Natural killer cell treated with Interleukin-12 subunit alpha and Interleukin-12 subunit beta and Interleukin-15 and Interleukin-18, amount 100 ng/mL, for 72 hours (primary cell): ENCODE data around the gene PRF1. TPM values are rescaled to one million over a fixed set of nuclear protein-coding genes. Genes with fewer than 3 reads are reported as not detected.
A peak's percentile ranks its signal among the peaks of the same experiment; 100 is the strongest.

Source experiments
- ATAC-seq, 2 donors: fragments of 150-1000 bp; cut with Tn5 transposase in 1 of 2; sonication (Bioruptor Pico), chemical (Tn5 transposase) in 1 of 2; 2 replicates each; pipeline ENCODE4 v1.10.0; 2021
- DNase-seq: peaks from one replicate; pipeline ENCODE4 v3.0.0; 2022; ENCODE audit warnings: low spot score
- H3K27ac Mint-ChIP-seq, 2 donors: 1 replicate in 1 of 2; 2 replicates in 1 of 2; pipeline ENCODE4 v1.8.0; 2022; ENCODE audit warnings: mixed read lengths in 2 of 2, mild to moderate bottlenecking in 1 of 2, moderate library complexity in 1 of 2
- H3K27me3 Mint-ChIP-seq, 2 donors: 1 replicate in 1 of 2; 2 replicates in 1 of 2; pipeline ENCODE4 v1.8.0; 2022; ENCODE audit warnings: mixed read lengths in 2 of 2
- H3K36me3 Mint-ChIP-seq: one replicate; pipeline ENCODE4 v1.8.0; 2022; ENCODE audit warnings: mixed read lengths
- H3K4me1 Mint-ChIP-seq, 2 donors: 1 replicate in 1 of 2; 2 replicates in 1 of 2; pipeline ENCODE4 v1.8.0; 2022; ENCODE audit warnings: low read depth in 2 of 2, mixed read lengths in 2 of 2, mild to moderate bottlenecking in 1 of 2
- H3K4me3 Mint-ChIP-seq: one replicate; pipeline ENCODE4 v1.8.0; 2022; ENCODE audit warnings: mixed read lengths
- H3K9me3 Mint-ChIP-seq: 2 replicates; pipeline ENCODE4 v1.8.0; 2022; ENCODE audit warnings: mixed read lengths
- total RNA-seq, 2 donors: library from RNA; stranded (reverse); gene quantifications; one replicate each; pipeline ENCODE4 v1.2.3, GENCODE V29; 2022

Gene PRF1
- total RNA-seq, 2 donors from 2014 or later: 497 to 1,157 TPM

GRCh38 chr10:70561070-70561469 lies 41.5 kb downstream of the PRF1 start:
- Mint-ChIP-seq H3K27ac (peak overlapping the region; percentile 28 to 70), H3K4me1 (peaks cover 47 to 48% of the 10 kb centered on the region in 2 donors)

GRCh38 chr10:70560511-70560941 lies 42.0 kb downstream of the PRF1 start:
- H3K36me3 Mint-ChIP-seq: no peaks in the 10 kb centered on the region
- peak overlapping the region; percentile 70 to 84 for H3K27ac Mint-ChIP-seq
- H3K4me3 Mint-ChIP-seq: no peak overlapping the region
- no peak for ATAC-seq
- no peak for DNase-seq
- H3K4me1 Mint-ChIP-seq: peaks cover 42 to 46% of the 10 kb centered on the region in 2 donors
- H3K9me3 Mint-ChIP-seq: no peaks in the 10 kb centered on the region
- H3K27me3 Mint-ChIP-seq: no peaks in the 10 kb centered on the region

More at GRCh38 chr10:70561070-70561469, 41.5 kb downstream of the PRF1 start:
- DNase-seq (no peak), ATAC-seq (no peak)
- Mint-ChIP-seq H3K36me3 (no peaks in the 10 kb centered on the region), H3K27me3 (no peaks in the 10 kb centered on the region), H3K9me3 (no peaks in the 10 kb centered on the region), H3K4me3 (no peak overlapping the region)

- H3K4me1 Mint-ChIP-seq: peaks cover 35 to 39% of the 10 kb centered on the region in 2 donors
- DNase-seq (no peak), ATAC-seq (no peak)
- no peaks in the 10 kb centered on the region for H3K27me3 Mint-ChIP-seq
- H3K4me3 Mint-ChIP-seq: peak overlapping the region; percentile 84
- no peaks in the 10 kb centered on the region for H3K36me3 Mint-ChIP-seq
- H3K9me3 Mint-ChIP-seq: no peaks in the 10 kb centered on the region
- peak overlapping the region; percentile 84 to 92 for H3K27ac Mint-ChIP-seq
Observed at GRCh38 chr10:70559861-70560260, 42.7 kb downstream of the PRF1 start.

DNA sequence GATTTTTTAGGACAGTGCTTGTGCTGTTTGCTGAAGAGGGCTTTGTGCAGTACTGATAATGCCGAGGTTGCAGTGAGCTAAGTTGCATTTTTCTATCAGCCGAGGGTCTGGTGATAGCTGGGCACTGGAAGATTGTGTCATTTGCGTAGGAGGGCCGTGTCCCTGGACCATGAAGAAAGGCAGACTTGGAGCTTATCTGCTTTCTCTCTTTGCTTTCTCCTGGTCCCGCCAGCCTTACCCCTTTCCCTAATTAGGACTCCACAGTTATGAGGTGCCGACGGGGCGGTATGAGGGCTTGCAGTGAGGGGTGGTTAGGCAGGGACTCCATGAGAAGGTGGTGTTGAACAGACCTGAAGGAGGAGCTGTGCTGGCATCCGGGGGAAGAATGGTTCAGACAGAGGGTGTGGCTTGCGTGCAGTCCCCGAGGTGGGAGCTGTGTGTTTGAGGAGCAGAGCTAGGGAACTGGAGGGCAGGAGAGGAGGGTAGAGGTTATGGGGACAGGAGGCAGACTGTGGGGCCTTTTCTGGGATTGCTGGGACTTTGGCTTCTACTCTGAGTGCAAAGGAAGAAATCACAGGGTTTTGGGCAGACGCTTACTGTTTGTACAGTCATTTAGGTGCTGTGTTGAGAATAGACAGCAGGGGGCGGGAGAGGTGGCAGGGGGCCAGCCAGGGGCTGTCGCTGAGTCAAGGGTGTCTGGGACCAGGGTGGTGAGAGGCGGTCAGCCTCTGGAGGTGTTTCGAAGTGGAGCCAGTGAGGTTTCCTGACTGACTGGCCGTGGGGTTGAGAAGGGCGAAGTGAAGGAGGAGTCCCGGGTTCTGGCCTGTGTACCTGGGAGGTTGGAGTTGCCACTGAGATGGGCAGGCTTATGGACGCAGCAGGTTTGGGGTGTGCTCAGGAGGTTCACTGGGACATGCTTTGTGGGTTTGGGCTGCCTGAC lies 43.4 kb downstream of the PRF1 start:
- peak; percentile 95 for ATAC-seq
- Mint-ChIP-seq H3K9me3 (no peaks in the 10 kb centered on the region), H3K36me3 (no peaks in the 10 kb centered on the region), H3K4me3 (peak overlapping the region; percentile 84), H3K4me1 (peaks cover 35 to 37% of the 10 kb centered on the region in 2 donors), H3K27me3 (no peaks in the 10 kb centered on the region), H3K27ac (peak overlapping the region; percentile 84 to 92)
- peak; percentile 92 for DNase-seq

DNA sequence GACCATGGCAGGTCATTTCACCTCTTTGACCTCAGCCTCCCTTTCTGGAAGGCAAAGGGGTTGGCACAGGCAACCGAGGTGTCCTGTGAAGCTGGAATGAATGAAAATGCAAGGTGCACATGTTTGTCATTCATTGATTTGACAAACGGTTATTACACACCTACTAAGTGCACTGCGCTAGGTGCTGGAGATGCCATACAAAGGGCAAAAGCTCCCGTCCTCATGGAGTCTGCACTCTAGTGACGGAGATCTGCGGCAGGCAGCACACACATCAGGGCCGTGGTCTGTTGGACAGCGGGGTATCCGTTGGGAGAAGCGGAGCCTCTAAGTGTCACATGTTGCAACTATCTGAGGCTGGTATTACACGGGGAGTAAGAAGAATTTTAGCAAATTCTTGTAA lies 44.2 kb downstream of the PRF1 start:
- no peaks in the 10 kb centered on the region for H3K9me3 Mint-ChIP-seq

DNA sequence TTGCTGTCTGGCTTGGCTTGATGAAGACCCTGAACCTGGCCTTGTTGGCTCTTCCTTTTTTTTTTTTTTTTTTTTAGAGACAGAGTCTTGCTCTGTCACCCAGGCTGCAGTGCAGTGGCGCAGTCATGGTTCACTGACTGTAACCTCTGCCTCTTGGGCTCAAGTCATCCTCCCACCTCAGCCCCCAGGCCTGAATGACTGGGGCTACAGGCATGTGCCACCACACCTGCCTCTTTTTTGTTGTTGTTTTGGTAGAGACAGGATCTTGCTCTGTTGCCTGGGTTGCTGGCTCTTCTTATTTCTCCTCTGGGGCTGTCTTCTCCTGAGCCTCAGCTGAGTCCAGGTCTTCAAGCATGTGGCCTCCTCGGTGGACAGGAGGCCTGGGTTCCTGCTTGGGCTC lies 44.7 kb downstream of the PRF1 start:
- peak overlapping the region; percentile 84 for H3K4me3 Mint-ChIP-seq
- DNase-seq (no peak), ATAC-seq (no peak)
- H3K27me3 Mint-ChIP-seq: no peaks in the 10 kb centered on the region
- H3K27ac Mint-ChIP-seq: peak overlapping the region; percentile 84 to 92
- no peaks in the 10 kb centered on the region for H3K36me3 Mint-ChIP-seq
- H3K9me3 Mint-ChIP-seq: no peaks in the 10 kb centered on the region
- H3K4me1 Mint-ChIP-seq: peaks cover 29 to 32% of the 10 kb centered on the region in 2 donors

More for the DNA sequence above, 44.2 kb downstream of the PRF1 start:
- Mint-ChIP-seq H3K36me3 (no peaks in the 10 kb centered on the region), H3K27ac (peak overlapping the region; percentile 84 to 92), H3K4me1 (peaks cover 31 to 34% of the 10 kb centered on the region in 2 donors), H3K4me3 (peak overlapping the region; percentile 84), H3K27me3 (no peaks in the 10 kb centered on the region)
- DNase-seq (no peak), ATAC-seq (no peak)

DNA sequence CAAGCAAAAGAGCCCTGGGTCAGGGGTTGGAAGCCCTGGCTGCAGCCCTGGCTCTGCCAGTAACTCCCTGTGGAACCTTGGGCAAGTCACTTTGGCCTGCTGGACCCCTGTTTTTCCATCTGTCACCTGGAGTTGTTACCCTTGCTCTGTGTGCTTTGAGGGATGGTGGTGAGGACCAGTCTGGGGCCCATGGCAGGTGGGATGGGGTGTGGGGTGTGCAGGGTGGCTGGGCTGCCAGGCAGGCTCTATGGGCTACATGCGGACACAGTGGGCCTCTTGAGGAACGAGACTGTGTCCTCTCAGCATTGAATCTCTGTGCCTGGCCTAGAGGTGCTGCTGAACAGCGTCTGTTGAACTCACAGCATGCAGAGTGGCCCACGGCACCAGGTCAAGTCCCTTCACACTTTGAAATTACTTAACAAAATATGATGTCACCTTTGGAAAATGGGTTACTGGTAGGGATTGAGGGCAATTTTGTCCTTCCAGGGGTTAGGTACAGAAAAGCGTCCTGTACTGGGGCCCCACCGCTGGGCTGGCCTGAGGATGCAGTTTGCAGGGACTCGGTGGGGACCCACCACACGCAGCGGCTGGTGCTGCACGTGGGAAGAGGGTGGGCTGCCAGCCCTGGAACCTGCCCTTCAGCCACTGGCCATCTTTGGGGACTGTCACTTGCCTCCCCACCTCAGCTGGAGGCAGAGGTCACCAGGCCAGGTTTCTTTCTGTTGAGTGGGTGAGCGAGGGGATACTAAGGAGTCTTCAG lies 45.3 kb downstream of the PRF1 start:
- DNase-seq (no peak), ATAC-seq (no peak)
- Mint-ChIP-seq H3K36me3 (no peaks in the 10 kb centered on the region), H3K27me3 (no peaks in the 10 kb centered on the region), H3K4me3 (no peak overlapping the region), H3K27ac (peak overlapping the region; percentile 12 to 77), H3K4me1 (peaks cover 29 to 32% of the 10 kb centered on the region in 2 donors), H3K9me3 (no peaks in the 10 kb centered on the region)

DNA sequence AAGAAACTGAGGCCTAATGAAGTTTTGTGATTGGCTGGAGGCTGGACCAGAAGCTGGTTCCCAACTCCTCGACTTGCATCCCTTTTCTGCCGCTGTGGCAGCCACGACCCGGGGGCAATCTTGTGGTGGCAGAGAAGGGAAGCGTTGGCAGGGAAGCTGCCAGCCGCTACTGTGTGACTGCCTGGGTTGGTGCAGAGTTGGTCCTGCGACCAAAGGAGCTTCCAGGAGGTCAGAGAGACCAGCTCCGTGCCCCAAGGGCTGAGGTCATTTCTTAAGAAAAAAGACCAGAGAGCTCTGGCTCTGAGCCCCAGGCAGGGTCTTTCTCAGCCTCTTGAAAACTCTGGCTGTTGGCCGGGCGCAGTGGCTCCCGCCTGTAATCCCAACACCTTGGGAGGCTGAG lies 47.2 kb downstream of the PRF1 start:
- H3K9me3 Mint-ChIP-seq: no peaks in the 10 kb centered on the region
- no peak overlapping the region for H3K4me3 Mint-ChIP-seq
- H3K36me3 Mint-ChIP-seq: no peaks in the 10 kb centered on the region
- DNase-seq (no peak), ATAC-seq (no peak)
- no peak overlapping the region for H3K27ac Mint-ChIP-seq
- peaks cover 23 to 27% of the 10 kb centered on the region in 2 donors for H3K4me1 Mint-ChIP-seq
- H3K27me3 Mint-ChIP-seq: no peaks in the 10 kb centered on the region

GRCh38 chr10:70552586-70552985 lies 50.0 kb downstream of the PRF1 start:
- Mint-ChIP-seq H3K4me3 (no peak overlapping the region), H3K9me3 (no peaks in the 10 kb centered on the region), H3K27ac (no peak overlapping the region), H3K27me3 (no peaks in the 10 kb centered on the region), H3K4me1 (peaks cover 6 to 9% of the 10 kb centered on the region in 2 donors), H3K36me3 (no peaks in the 10 kb centered on the region)
- ATAC-seq (no peak), DNase-seq (no peak)

- no peaks in the 10 kb centered on the region for H3K9me3 Mint-ChIP-seq
- ATAC-seq (no peak), DNase-seq (no peak)
- H3K4me3 Mint-ChIP-seq: no peak overlapping the region
- no peaks in the 10 kb centered on the region for H3K27me3 Mint-ChIP-seq
- H3K36me3 Mint-ChIP-seq: no peaks in the 10 kb centered on the region
- peaks cover 6 to 9% of the 10 kb centered on the region in 2 donors for H3K4me1 Mint-ChIP-seq
- no peak overlapping the region for H3K27ac Mint-ChIP-seq
Observed at GRCh38 chr10:70551971-70552422, 50.5 kb downstream of the PRF1 start.

DNA sequence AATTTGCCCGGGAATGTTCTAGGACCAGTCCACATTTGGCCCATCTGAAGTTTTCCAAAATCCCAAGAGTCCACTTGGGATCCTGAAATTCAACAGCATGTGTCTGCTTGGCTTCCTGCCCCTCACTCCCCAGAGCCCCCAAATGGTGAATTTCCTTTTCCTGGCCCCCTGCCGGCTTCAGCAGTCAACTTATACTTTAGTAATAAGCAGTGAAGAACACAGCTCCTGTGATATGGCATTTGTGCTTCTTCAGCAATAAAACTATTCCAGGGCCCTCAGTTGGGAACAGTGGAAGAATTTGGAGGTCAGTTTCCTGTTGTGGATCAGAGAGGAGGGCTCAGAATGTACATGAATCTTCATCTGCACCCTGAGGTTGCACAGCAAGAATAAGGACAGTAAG lies 51.1 kb downstream of the PRF1 start:
- H3K9me3 Mint-ChIP-seq: no peaks in the 10 kb centered on the region
- ATAC-seq: no peak
- no peaks in the 10 kb centered on the region for H3K27me3 Mint-ChIP-seq
- no peaks in the 10 kb centered on the region for H3K36me3 Mint-ChIP-seq
- no peak for DNase-seq
- no peak overlapping the region for H3K4me3 Mint-ChIP-seq
- H3K4me1 Mint-ChIP-seq: peaks cover 6 to 9% of the 10 kb centered on the region in 2 donors
- H3K27ac Mint-ChIP-seq: no peak overlapping the region

DNA sequence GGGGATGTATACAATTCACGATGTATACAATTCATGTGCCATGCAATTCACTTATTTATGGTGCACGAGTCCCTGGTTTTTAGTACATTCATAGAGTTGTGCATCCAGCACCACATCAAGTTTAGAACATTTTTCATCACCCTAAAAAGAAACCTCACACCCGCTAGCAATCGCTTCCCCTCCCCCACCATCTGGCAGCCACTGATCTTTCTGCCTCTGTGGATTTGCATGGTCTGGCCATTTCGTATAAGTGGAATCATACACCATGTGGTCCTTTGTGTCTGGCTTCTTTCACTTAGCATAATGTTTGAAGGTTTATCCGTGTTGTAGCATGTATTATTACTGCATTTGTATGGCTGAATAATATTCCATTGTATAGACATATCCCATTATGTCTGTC lies 52.1 kb downstream of the PRF1 start:
- no peaks in the 10 kb centered on the region for H3K27me3 Mint-ChIP-seq
- H3K4me1 Mint-ChIP-seq: peaks cover 6 to 9% of the 10 kb centered on the region in 2 donors
- no peaks in the 10 kb centered on the region for H3K9me3 Mint-ChIP-seq
- H3K27ac Mint-ChIP-seq: peak overlapping the region in 1 of 2 donors; percentile 86
- no peaks in the 10 kb centered on the region for H3K36me3 Mint-ChIP-seq
- DNase-seq (no peak), ATAC-seq (no peak)
- no peak overlapping the region for H3K4me3 Mint-ChIP-seq

DNA sequence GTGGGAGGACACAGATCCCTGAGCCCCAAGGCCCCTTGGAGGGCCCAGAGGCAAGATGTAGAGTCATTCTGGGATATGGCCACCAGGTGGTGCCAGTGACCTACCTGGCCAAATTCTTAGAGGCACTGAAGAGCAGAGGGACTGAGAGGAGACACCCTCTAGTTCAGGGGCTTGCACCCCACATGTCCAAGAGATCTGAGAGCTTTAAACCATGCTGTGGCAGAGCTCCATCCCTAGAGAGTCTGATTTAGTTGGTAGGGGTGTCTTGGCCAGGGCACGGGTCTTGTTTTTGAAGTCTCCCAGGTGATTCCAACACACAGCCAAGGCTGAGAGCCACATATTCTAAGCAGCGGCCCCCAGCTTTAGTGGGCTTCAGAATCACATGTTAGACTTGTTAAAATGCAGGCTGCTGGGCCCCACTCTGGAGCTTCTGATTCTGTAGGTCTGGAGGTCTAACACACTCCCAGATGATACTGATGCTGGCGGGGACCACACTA lies 52.5 kb downstream of the PRF1 start:
- Mint-ChIP-seq H3K4me3 (no peak overlapping the region), H3K4me1 (peaks cover 6 to 9% of the 10 kb centered on the region in 2 donors), H3K36me3 (no peaks in the 10 kb centered on the region), H3K27me3 (no peaks in the 10 kb centered on the region), H3K27ac (peak overlapping the region in 1 of 2 donors; percentile 86), H3K9me3 (no peaks in the 10 kb centered on the region)
- DNase-seq: peak; percentile 81
- ATAC-seq: peak; percentile 79 to 86
